Body of pancreas (tissue), 4 donors: ENCODE data around the gene SLC41A3.

Experiments used
- CTCF ChIP-seq, 7 experiments: fragments of 450-650 bp in 4 of 7; fragments of 200-600 bp in 3 of 7; sonication (generic) in 3 of 7; IDR thresholded peaks; one replicate each; pipeline ENCODE4 v1.5.1; 2016 to 2019; ENCODE audit warnings: antibody characterized with exemption in 7 of 7
- POLR2A ChIP-seq, 3 donors: fragments of 450-650 bp; IDR thresholded peaks; one replicate each; pipeline ENCODE4 v1.6.1; 2016; ENCODE audit warnings: antibody characterized with exemption in 3 of 3, mild to moderate bottlenecking in 2 of 3

GRCh38 chr3:126129398-126129891, 45.5 kb upstream of the SLC41A3 start:
- TF ChIP-seq CTCF (IDR thresholded peaks at IDR 0.05) (no peak), POLR2A (IDR thresholded peaks at IDR 0.05) (no peak)
